Thymus (tissue), 11 donors: ENCODE data around the gene PCDHA10. TPM values are rescaled to one million over a fixed set of nuclear protein-coding genes. Genes with fewer than 3 reads are reported as not detected.

Experiments
- DNase-seq, 9 donors: peaks; one replicate each; pipeline ENCODE4 v3.0.0-alpha.2; 2013; ENCODE audit warnings: low spot score in 9 of 9, low read depth in 6 of 9, missing footprints in 1 of 9
- H3K27ac ChIP-seq, 2 donors: one replicate each; pipeline ENCODE4 v1.5.1; 2013; ENCODE audit warnings: control low read depth in 1 of 2, low read depth in 1 of 2, low read length in 1 of 2, mild to moderate bottlenecking in 1 of 2, moderate library complexity in 1 of 2
- H3K27me3 ChIP-seq, 2 donors: one replicate each; pipeline ENCODE4 v1.5.1; 2013; ENCODE audit warnings: low read length in 1 of 2; ENCODE audit not compliant: control insufficient read depth in 2 of 2, insufficient read depth in 1 of 2
- H3K36me3 ChIP-seq, 2 donors: one replicate each; pipeline ENCODE4 v1.5.1; 2013; ENCODE audit warnings: low read length in 1 of 2, mild to moderate bottlenecking in 1 of 2, moderate library complexity in 1 of 2; ENCODE audit not compliant: control insufficient read depth in 2 of 2, insufficient read depth in 2 of 2
- H3K4me1 ChIP-seq, 2 donors: one replicate each; pipeline ENCODE4 v1.5.1; 2013; ENCODE audit warnings: low read length in 2 of 2; ENCODE audit not compliant: control insufficient read depth in 2 of 2, insufficient read depth in 2 of 2
- H3K4me3 ChIP-seq, 2 donors: one replicate each; pipeline ENCODE4 v1.5.1; 2013; ENCODE audit warnings: low read length in 2 of 2, control low read depth in 1 of 2, mild to moderate bottlenecking in 1 of 2
- H3K9me3 ChIP-seq, 2 donors: one replicate each; pipeline ENCODE4 v1.5.1; 2013; ENCODE audit warnings: low read length in 1 of 2, mild to moderate bottlenecking in 1 of 2; ENCODE audit not compliant: control insufficient read depth in 2 of 2, insufficient read depth in 1 of 2
- WGBS: extraction: QIAGEN DNeasy Blood & Tissue Kit; methylation state at CpG from one replicate; pipeline ENCODE4 v1.1.7; 2013; 5-methylcytosine and 5-hydroxymethylcytosine counted together
- polyA plus RNA-seq: library from polyadenylated mRNA; stranded (reverse); fragments of 200-250 nt; gene quantifications from one replicate; pipeline ENCODE4 v1.2.3, GENCODE V29; 2013
- total RNA-seq: library from RNA; stranded (reverse); fragments of 120-200 nt; gene quantifications from one replicate; pipeline ENCODE4 v1.2.4, GENCODE V29; 2013
- donor health status: healthy.

PCDHA10 gene
- total and polyA plus RNA-seq, 2 donors: under 0.01 to 0.02 TPM

GRCh38 chr5:140882591-140882899, 26.8 kb downstream of the PCDHA10 start:
- peaks cover 7 to 25% of the 10 kb centered on the region in 2 donors for H3K9me3 ChIP-seq
- WGBS: 23% methylated on average over 12 of the region's 12 CpGs
- no peaks in the 10 kb centered on the region for H3K36me3 ChIP-seq
- H3K4me1 ChIP-seq: no peaks in the 10 kb centered on the region
- no peak for DNase-seq
- H3K27me3 ChIP-seq: peaks cover 0 to 3% of the 10 kb centered on the region in 2 donors
- no peak overlapping the region for H3K27ac ChIP-seq
- no peak overlapping the region for H3K4me3 ChIP-seq

DNA sequence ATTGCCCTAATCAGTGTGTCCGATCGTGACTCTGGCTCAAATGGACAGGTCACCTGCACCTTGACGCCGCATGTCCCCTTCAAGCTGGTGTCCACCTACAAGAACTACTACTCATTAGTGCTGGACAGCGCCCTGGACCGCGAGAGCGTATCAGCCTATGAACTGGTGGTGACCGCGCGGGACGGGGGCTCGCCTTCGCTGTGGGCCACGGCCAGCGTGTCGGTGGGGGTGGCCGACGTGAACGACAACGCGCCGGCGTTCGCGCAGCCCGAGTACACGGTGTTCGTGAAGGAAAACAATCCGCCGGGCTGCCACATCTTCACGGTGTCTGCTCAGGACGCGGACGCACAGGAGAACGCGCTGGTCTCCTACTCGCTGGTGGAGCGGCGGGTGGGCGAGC, 27.7 kb downstream of the PCDHA10 start:
- WGBS: 60% methylated on average over 41 of the region's 41 CpGs
- Histone ChIP-seq H3K36me3 (no peaks in the 10 kb centered on the region), H3K27ac (no peak overlapping the region), H3K9me3 (peaks cover 7 to 23% of the 10 kb centered on the region in 2 donors), H3K27me3 (peaks cover 0 to 3% of the 10 kb centered on the region in 2 donors), H3K4me3 (no peak overlapping the region), H3K4me1 (no peaks in the 10 kb centered on the region)
- DNase-seq: no peak

DNA sequence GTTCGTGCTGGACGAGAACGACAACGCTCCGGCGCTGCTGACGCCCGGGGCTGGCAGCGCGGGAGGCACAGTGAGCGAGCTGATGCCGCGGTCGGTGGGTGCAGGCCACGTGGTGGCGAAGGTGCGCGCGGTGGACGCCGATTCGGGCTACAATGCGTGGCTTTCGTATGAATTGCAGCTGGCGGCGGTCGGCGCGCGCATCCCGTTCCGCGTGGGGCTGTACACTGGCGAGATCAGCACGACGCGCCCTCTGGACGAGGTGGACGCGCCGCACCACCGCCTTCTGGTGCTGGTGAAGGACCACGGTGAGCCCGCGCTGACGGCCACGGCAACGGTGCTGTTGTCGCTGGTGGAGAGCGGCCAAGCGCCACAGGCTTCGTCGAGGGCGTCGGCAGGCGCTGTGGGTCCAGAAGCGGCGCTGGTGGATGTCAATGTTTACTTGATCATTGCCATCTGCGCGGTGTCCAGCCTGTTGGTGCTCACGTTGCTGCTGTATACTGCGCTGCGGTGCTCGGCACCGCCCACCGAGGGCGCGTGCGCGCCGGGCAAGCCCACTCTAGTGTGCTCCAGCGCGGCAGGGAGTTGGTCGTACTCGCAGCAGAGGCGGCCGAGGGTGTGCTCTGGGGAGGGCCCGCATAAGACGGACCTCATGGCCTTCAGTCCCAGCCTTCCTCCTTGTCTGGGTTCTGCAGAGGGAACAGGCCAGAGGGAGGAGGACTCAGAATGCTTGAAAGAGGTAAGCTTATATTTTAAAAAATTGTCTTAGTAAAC, 28.4 kb downstream of the PCDHA10 start:
- H3K27ac ChIP-seq: no peak overlapping the region
- H3K4me3 ChIP-seq: no peak overlapping the region
- no peaks in the 10 kb centered on the region for H3K4me1 ChIP-seq
- no peak for DNase-seq
- WGBS: 55% methylated on average over 79 of the region's 79 CpGs
- H3K27me3 ChIP-seq: peaks cover 0 to 3% of the 10 kb centered on the region in 2 donors
- peaks cover 7 to 23% of the 10 kb centered on the region in 2 donors for H3K9me3 ChIP-seq
- no peaks in the 10 kb centered on the region for H3K36me3 ChIP-seq

GRCh38 chr5:140916325-140916724, 60.6 kb downstream of the PCDHA10 start:
- Histone ChIP-seq H3K36me3 (no peaks in the 10 kb centered on the region), H3K27me3 (no peaks in the 10 kb centered on the region), H3K27ac (no peak overlapping the region), H3K4me3 (no peak overlapping the region), H3K4me1 (no peaks in the 10 kb centered on the region), H3K9me3 (peaks cover 0 to 8% of the 10 kb centered on the region in 2 donors)
- WGBS: 95% methylated on average over 1 of the region's 1 CpG
- DNase-seq: no peak

Other genes starting within 250 kb of the PCDHA10 start
- 23.7 TPM for gene CD14, start 222.7 kb upstream of the PCDHA10 start, total RNA-seq
- gene CD14, start 222.7 kb upstream of the PCDHA10 start, polyA plus RNA-seq: 48.6 TPM
- 10.5 TPM for gene TMCO6, start 216.4 kb upstream of the PCDHA10 start, total RNA-seq
- 18.4 TPM for gene TMCO6, start 216.4 kb upstream of the PCDHA10 start, polyA plus RNA-seq
- gene NDUFA2, start 208.3 kb upstream of the PCDHA10 start, total RNA-seq: 89.7 TPM
- gene NDUFA2, start 208.3 kb upstream of the PCDHA10 start, polyA plus RNA-seq: 193 TPM
- 139 TPM for gene IK, start 208.1 kb upstream of the PCDHA10 start, total RNA-seq
- 94.2 TPM for gene IK, start 208.1 kb upstream of the PCDHA10 start, polyA plus RNA-seq
- gene WDR55, start 191.0 kb upstream of the PCDHA10 start, total RNA-seq: 9.7 TPM
- 24.0 TPM for gene WDR55, start 191.0 kb upstream of the PCDHA10 start, polyA plus RNA-seq
- 0.52 TPM for gene DND1, start 182.3 kb upstream of the PCDHA10 start, total RNA-seq
- gene DND1, start 182.3 kb upstream of the PCDHA10 start, polyA plus RNA-seq: 5.0 TPM
- 45.4 TPM for gene HARS1, start 164.5 kb upstream of the PCDHA10 start, total RNA-seq
- gene HARS1, start 164.5 kb upstream of the PCDHA10 start, polyA plus RNA-seq: 58.8 TPM
- 23.4 TPM for gene HARS2, start 164.4 kb upstream of the PCDHA10 start, total RNA-seq
- gene HARS2, start 164.4 kb upstream of the PCDHA10 start, polyA plus RNA-seq: 32.6 TPM
- gene ZMAT2, start 155.4 kb upstream of the PCDHA10 start, total RNA-seq: 104 TPM
- 75.1 TPM for gene ZMAT2, start 155.4 kb upstream of the PCDHA10 start, polyA plus RNA-seq
- gene PCDHA1, start 69.8 kb upstream of the PCDHA10 start, total RNA-seq: not detected
- not detected for gene PCDHA1, start 69.8 kb upstream of the PCDHA10 start, polyA plus RNA-seq
- gene PCDHA2, start 61.0 kb upstream of the PCDHA10 start, total RNA-seq: not detected
- 0.02 TPM for gene PCDHA2, start 61.0 kb upstream of the PCDHA10 start, polyA plus RNA-seq
- gene PCDHA3, start 54.8 kb upstream of the PCDHA10 start, total RNA-seq: under 0.01 TPM
- 0.07 TPM for gene PCDHA3, start 54.8 kb upstream of the PCDHA10 start, polyA plus RNA-seq
- gene PCDHA4, start 48.8 kb upstream of the PCDHA10 start, total RNA-seq: 0.05 TPM
- gene PCDHA4, start 48.8 kb upstream of the PCDHA10 start, polyA plus RNA-seq: 0.05 TPM
- not detected for gene PCDHA5, start 34.3 kb upstream of the PCDHA10 start, total RNA-seq
- gene PCDHA5, start 34.3 kb upstream of the PCDHA10 start, polyA plus RNA-seq: 0.02 TPM
- gene PCDHA6, start 27.9 kb upstream of the PCDHA10 start, total RNA-seq: 0.05 TPM
- 0.05 TPM for gene PCDHA6, start 27.9 kb upstream of the PCDHA10 start, polyA plus RNA-seq
- under 0.01 TPM for gene PCDHA7, start 21.6 kb upstream of the PCDHA10 start, total RNA-seq
- 0.02 TPM for gene PCDHA7, start 21.6 kb upstream of the PCDHA10 start, polyA plus RNA-seq
- not detected for gene PCDHA8, start 14.7 kb upstream of the PCDHA10 start, total RNA-seq
- 0.02 TPM for gene PCDHA8, start 14.7 kb upstream of the PCDHA10 start, polyA plus RNA-seq
- not detected for gene PCDHA9, start 7.5 kb upstream of the PCDHA10 start, total RNA-seq
- not detected for gene PCDHA9, start 7.5 kb upstream of the PCDHA10 start, polyA plus RNA-seq
- gene PCDHA11, start 13.1 kb downstream of the PCDHA10 start, total RNA-seq: 0.05 TPM
- gene PCDHA11, start 13.1 kb downstream of the PCDHA10 start, polyA plus RNA-seq: under 0.01 TPM
- gene PCDHA12, start 19.4 kb downstream of the PCDHA10 start, total RNA-seq: under 0.01 TPM
- gene PCDHA12, start 19.4 kb downstream of the PCDHA10 start, polyA plus RNA-seq: not detected
- under 0.01 TPM for gene PCDHA13, start 26.2 kb downstream of the PCDHA10 start, total RNA-seq
- under 0.01 TPM for gene PCDHA13, start 26.2 kb downstream of the PCDHA10 start, polyA plus RNA-seq
- gene PCDHAC1, start 70.4 kb downstream of the PCDHA10 start, total RNA-seq: 0.05 TPM
- 0.02 TPM for gene PCDHAC1, start 70.4 kb downstream of the PCDHA10 start, polyA plus RNA-seq
- gene PCDHAC2, start 110.6 kb downstream of the PCDHA10 start, total RNA-seq: 0.38 TPM
- 0.02 TPM for gene PCDHAC2, start 110.6 kb downstream of the PCDHA10 start, polyA plus RNA-seq
- 0.05 TPM for gene PCDHB1, start 195.5 kb downstream of the PCDHA10 start, total RNA-seq
- gene PCDHB1, start 195.5 kb downstream of the PCDHA10 start, polyA plus RNA-seq: 0.02 TPM
- 0.24 TPM for gene PCDHB2, start 238.7 kb downstream of the PCDHA10 start, total RNA-seq
- 0.39 TPM for gene PCDHB2, start 238.7 kb downstream of the PCDHA10 start, polyA plus RNA-seq
- 0.09 TPM for gene PCDHB3, start 244.6 kb downstream of the PCDHA10 start, total RNA-seq
- gene PCDHB3, start 244.6 kb downstream of the PCDHA10 start, polyA plus RNA-seq: 0.11 TPM